Uterus (tissue), 4 donors: Measurements from ENCODE around the gene ZNF438. TPM values are rescaled to one million over a fixed set of nuclear protein-coding genes. Genes with fewer than 3 reads are reported as not detected.

ENCODE experiments used
- DNase-seq, 2 donors: peaks; one replicate each; pipeline ENCODE4 v3.0.0-alpha.2; 2019 to 2020
- H3K27ac ChIP-seq, 2 donors: fragments of 200-600 bp; sonication (generic); 1 replicate in 1 of 2; 2 replicates in 1 of 2; pipeline ENCODE4 v1.5.1; 2016 to 2018
- H3K27me3 ChIP-seq, 2 donors: fragments of 200-600 bp; sonication (generic); one replicate each; pipeline ENCODE4 v1.5.1; 2018 to 2019; ENCODE audit warnings: control low read depth in 1 of 2
- H3K36me3 ChIP-seq, 2 donors: fragments of 200-600 bp; sonication (generic); one replicate each; pipeline ENCODE4 v1.5.1; 2019; ENCODE audit warnings: control low read depth in 1 of 2
- H3K4me1 ChIP-seq, 2 donors: fragments of 200-600 bp; sonication (generic); one replicate each; pipeline ENCODE4 v1.5.1; 2018 to 2019; ENCODE audit warnings: control low read depth in 1 of 2
- H3K4me3 ChIP-seq, 2 donors: fragments of 200-600 bp; sonication (generic); 1 replicate in 1 of 2; 2 replicates in 1 of 2; pipeline ENCODE4 v1.5.1; 2018 to 2019; ENCODE audit warnings: mild to moderate bottlenecking in 1 of 2
- H3K9me3 ChIP-seq, 2 donors: fragments of 200-600 bp; sonication (generic); one replicate each; pipeline ENCODE4 v1.5.1; 2019; ENCODE audit warnings: control low read depth in 1 of 2
- CTCF ChIP-seq, 4 experiments: fragments of 200-600 bp in 2 of 4; fragments of 450-650 bp in 2 of 4; sonication (generic) in 2 of 4; IDR thresholded peaks; one replicate each; pipeline ENCODE4 v1.5.1; 2016 to 2019; ENCODE audit warnings: antibody characterized with exemption in 4 of 4, mild to moderate bottlenecking in 2 of 4, moderate library complexity in 1 of 4
- POLR2A ChIP-seq, 2 donors: fragments of 450-650 bp; IDR thresholded peaks; one replicate each; pipeline ENCODE4 v1.6.1; 2016; ENCODE audit warnings: antibody characterized with exemption in 2 of 2, mild to moderate bottlenecking in 1 of 2, moderate library complexity in 1 of 2
- intact Hi-C: fragments of 100-400 bp; cut with DNase I; formaldehyde crosslinking; loops from one replicate; pipeline ENCODE4 v1.15.1; 2023; ENCODE audit warnings: low total_unique reads
- total RNA-seq, 4 donors: library from RNA; depleted of rRNA in 3 of 4; stranded (reverse); fragments of >200 nt in 3 of 4; gene quantifications; one replicate each; pipeline versions ENCODE4 v1.1.0 to v1.2.4, GENCODE V29; 2014 to 2023
- donor health status: DM: yes; HTN: yes; CAD: no.

The ZNF438 gene
- total RNA-seq, 4 donors from 2014 or later: 5.8 to 24.6 (median 18.4) TPM

DNA sequence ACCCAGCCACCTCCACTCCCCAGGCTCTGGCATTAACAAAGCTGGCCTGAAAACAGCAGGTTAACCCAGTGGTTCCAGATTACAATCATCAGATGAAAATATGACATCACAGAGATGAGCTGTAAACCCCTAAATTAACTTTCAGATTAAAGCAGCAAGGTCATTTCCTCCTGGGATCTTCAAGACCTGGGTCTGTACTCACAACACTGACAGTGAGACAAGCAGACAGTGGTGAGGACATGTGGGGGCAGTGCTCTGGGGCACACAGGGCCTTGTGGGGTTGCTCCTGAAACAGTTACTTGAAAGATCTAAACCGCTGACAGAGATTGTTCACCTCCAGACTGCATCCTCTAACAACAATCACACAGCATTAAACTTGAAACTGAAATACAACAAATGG is 134.1 kb downstream of the ZNF438 start:
- H3K27me3 ChIP-seq: no peaks in the 10 kb centered on the region
- no peaks in the 10 kb centered on the region for H3K9me3 ChIP-seq
- no peak overlapping the region for H3K27ac ChIP-seq
- H3K36me3 ChIP-seq: no peaks in the 10 kb centered on the region
- TF ChIP-seq POLR2A (IDR thresholded peaks at IDR 0.05): no peak
- no peak for TF ChIP-seq CTCF (IDR thresholded peaks at IDR 0.05)
- H3K4me3 ChIP-seq: no peak overlapping the region
- no peak for DNase-seq
- no peaks in the 10 kb centered on the region for H3K4me1 ChIP-seq
- intact Hi-C loops: no loop called here

DNA sequence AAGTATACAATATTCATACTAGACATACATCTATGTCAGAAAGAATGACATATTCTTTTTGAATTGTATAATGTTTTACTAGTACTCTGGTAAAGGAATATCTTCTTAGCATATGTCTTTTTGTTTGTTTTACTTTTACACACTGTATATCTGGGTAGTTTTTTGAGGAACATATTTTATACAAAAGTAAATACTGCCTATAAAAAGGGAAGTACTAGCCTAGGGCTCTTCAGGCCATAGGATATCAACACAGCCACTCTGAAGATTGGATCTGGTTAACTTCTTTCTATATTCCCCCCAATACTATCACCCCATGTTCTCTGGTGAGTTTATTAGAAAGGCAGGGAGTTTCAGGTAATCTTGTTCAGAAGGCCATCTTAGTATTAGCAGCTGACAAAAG is 134.6 kb downstream of the ZNF438 start:
- Histone ChIP-seq H3K9me3 (no peaks in the 10 kb centered on the region), H3K36me3 (no peaks in the 10 kb centered on the region), H3K27me3 (no peaks in the 10 kb centered on the region), H3K4me1 (no peaks in the 10 kb centered on the region), H3K4me3 (no peak overlapping the region), H3K27ac (no peak overlapping the region)
- intact Hi-C loops: no loop called here
- TF ChIP-seq POLR2A (IDR thresholded peaks at IDR 0.05): no peak
- TF ChIP-seq CTCF (IDR thresholded peaks at IDR 0.05): no peak
- DNase-seq: no peak

DNA sequence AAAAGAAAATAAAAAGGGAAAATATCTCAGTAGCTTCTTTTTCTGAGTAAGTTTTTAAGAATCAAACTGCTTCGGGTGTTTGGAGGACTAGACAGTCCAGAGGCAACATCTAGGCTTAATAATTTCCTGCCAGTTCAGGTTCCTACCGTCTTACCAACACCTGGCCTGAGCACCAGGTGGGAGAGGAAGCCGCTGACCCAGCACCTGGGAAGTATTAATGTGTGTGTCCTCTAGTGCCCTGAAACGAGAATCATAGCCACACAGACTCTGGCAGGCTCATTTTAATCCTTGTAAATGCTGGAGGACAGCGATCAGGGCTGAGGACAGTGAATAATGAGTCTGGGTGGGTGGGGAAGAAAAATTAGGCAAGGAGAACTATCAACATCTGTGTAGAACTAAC is 137.4 kb downstream of the ZNF438 start:
- no peak for DNase-seq
- Histone ChIP-seq H3K4me3 (no peak overlapping the region), H3K27ac (no peak overlapping the region), H3K36me3 (no peaks in the 10 kb centered on the region), H3K27me3 (no peaks in the 10 kb centered on the region), H3K9me3 (no peaks in the 10 kb centered on the region), H3K4me1 (no peaks in the 10 kb centered on the region)
- intact Hi-C loops: no loop called here
- no peak for TF ChIP-seq POLR2A (IDR thresholded peaks at IDR 0.05)
- no peak for TF ChIP-seq CTCF (IDR thresholded peaks at IDR 0.05)

DNA sequence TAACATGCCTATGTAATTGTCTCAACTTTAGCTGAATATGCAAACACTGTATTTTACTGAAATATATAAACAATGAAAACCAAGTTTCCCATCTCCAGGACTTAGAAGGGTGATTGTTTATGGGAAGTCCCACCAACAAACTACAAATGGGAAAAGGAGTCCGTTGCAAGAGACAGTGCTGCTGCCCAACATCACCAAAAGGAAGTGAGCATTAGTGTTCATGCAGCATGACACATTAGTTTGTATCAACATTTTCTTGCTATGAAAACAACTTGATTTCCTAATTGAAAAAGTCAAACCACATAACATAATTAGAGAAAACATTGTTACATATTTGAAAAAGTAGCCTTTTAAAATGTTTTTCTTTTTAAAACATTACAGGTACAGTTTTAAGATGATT is 138.5 kb downstream of the ZNF438 start:
- Histone ChIP-seq H3K9me3 (no peaks in the 10 kb centered on the region), H3K4me3 (no peak overlapping the region), H3K4me1 (no peaks in the 10 kb centered on the region), H3K27ac (no peak overlapping the region), H3K27me3 (no peaks in the 10 kb centered on the region), H3K36me3 (no peaks in the 10 kb centered on the region)
- DNase-seq: no peak
- no peak for TF ChIP-seq CTCF (IDR thresholded peaks at IDR 0.05)
- no peak for TF ChIP-seq POLR2A (IDR thresholded peaks at IDR 0.05)
- intact Hi-C loops: no loop called here

DNA sequence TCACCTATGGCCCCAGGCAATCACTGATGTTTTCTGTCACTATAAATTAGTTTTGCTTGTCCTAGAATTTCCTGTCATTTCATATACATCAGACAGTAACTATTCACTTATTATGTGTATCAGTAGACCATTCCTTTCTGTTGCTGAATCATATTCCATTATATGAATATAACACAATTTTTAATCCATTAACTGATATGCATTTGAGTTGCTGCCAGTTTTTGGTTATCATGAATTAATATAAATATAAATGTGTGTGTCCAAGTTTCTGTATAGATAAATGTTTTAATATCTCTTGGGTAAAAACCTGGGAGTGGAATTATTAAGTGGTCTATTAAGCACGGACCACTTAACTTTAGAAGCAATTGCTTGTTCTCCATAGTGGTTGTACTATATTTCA is 143.8 kb downstream of the ZNF438 start:
- H3K27ac ChIP-seq: no peak overlapping the region
- H3K36me3 ChIP-seq: no peaks in the 10 kb centered on the region
- no peak overlapping the region for H3K4me3 ChIP-seq
- intact Hi-C loops: no loop called here
- DNase-seq: no peak
- no peak for TF ChIP-seq CTCF (IDR thresholded peaks at IDR 0.05)
- no peak for TF ChIP-seq POLR2A (IDR thresholded peaks at IDR 0.05)
- no peaks in the 10 kb centered on the region for H3K27me3 ChIP-seq
- H3K9me3 ChIP-seq: no peaks in the 10 kb centered on the region
- no peaks in the 10 kb centered on the region for H3K4me1 ChIP-seq
